HepG2 (cell line): ENCODE results near the gene ZMAT2. TPM values are rescaled to one million over a fixed set of nuclear protein-coding genes. Genes with fewer than 3 reads are reported as not detected.
A peak's percentile ranks its signal among the peaks of the same experiment; 100 is the strongest.

ENCODE experiments used
- AKNA ChIP-seq: sonication (generic); formaldehyde crosslinking; IDR thresholded peaks from 2 replicates; pipeline ENCODE4 v1.4.0; 2020; ENCODE audit warnings: missing genetic modification reagents, borderline replicate concordance
- CREB1 ChIP-seq, 2 experiments: fragments of 450-650 bp in 1 of 2; IDR thresholded peaks; 2 replicates each; pipeline ENCODE4 v1.6.1; 2016 to 2017; ENCODE audit warnings: control low read depth in 1 of 2, mild to moderate bottlenecking in 1 of 2, missing compliant biosample characterization in 1 of 2, missing genetic modification characterization in 1 of 2
- GTF2F1 ChIP-seq: fragments of 150-350 bp; IDR thresholded peaks from 2 replicates; pipeline ENCODE4 v1.6.1; 2014; ENCODE audit warnings: low read length
- GTF3A ChIP-seq: sonication (generic); formaldehyde crosslinking; conservative IDR thresholded peaks from 2 replicates; pipeline ENCODE4 v1.4.0; 2020; ENCODE audit warnings: mild to moderate bottlenecking, missing genetic modification reagents
- KDM1A ChIP-seq: IDR thresholded peaks from 2 replicates; pipeline ENCODE4 v1.6.1; 2016; ENCODE audit warnings: missing compliant biosample characterization
- MEIS1 ChIP-seq: sonication (generic); formaldehyde crosslinking; IDR thresholded peaks from 2 replicates; pipeline ENCODE4 v1.9.0; 2021; ENCODE audit warnings: mild to moderate bottlenecking, missing genetic modification reagents, moderate library complexity, borderline replicate concordance
- SRY ChIP-seq: sonication (generic); formaldehyde crosslinking; IDR thresholded peaks from 2 replicates; pipeline ENCODE4 v1.8.0; 2022; ENCODE audit warnings: mild to moderate bottlenecking, missing genetic modification reagents
- ZMAT3 ChIP-seq: sonication (generic); formaldehyde crosslinking; conservative IDR thresholded peaks from 2 replicates; pipeline ENCODE4 v1.7.0; 2021; ENCODE audit warnings: missing genetic modification reagents
- ZNF12 ChIP-seq: sonication (generic); formaldehyde crosslinking; IDR thresholded peaks from 2 replicates; pipeline ENCODE4 v1.5.0; 2020; ENCODE audit warnings: missing genetic modification reagents
- ZNF317 ChIP-seq: sonication (generic); formaldehyde crosslinking; IDR thresholded peaks from 2 replicates; pipeline ENCODE4 v1.5.0; 2020; ENCODE audit warnings: mild to moderate bottlenecking, missing genetic modification reagents
- ZNF33A ChIP-seq: sonication (generic); formaldehyde crosslinking; IDR thresholded peaks from 2 replicates; pipeline ENCODE4 v1.5.1; 2020; ENCODE audit warnings: missing genetic modification reagents, mild to moderate bottlenecking, moderate library complexity, borderline replicate concordance
- ZNF670 ChIP-seq: sonication (generic); formaldehyde crosslinking; IDR thresholded peaks from 2 replicates; pipeline ENCODE4 v1.8.0; 2022; ENCODE audit warnings: mild to moderate bottlenecking, missing genetic modification reagents, borderline replicate concordance
- ZSCAN21 ChIP-seq: sonication (generic); formaldehyde crosslinking; IDR thresholded peaks from 2 replicates; pipeline ENCODE4 v1.8.0; 2022; ENCODE audit warnings: mild to moderate bottlenecking, missing genetic modification reagents, moderate library complexity, borderline replicate concordance
- polyA plus RNA-seq, 8 experiments: library from polyadenylated mRNA; depleted of rRNA in 3 of 8; stranded (reverse) in 7 of 8; unstranded in 1 of 8; fragments of >200 nt; fragmentation: Illumina TruSeq in 4 of 8; extraction: Trizol in 4 of 8; gene quantifications; 2 replicates each; pipeline versions ENCODE4 v1.2.1 to v1.2.3, GENCODE V29; 2011 to 2016; ENCODE audit warnings: low read depth in 4 of 8, missing spikeins in 1 of 8, mixed read lengths in 1 of 8; ENCODE audit not compliant: insufficient read depth in 1 of 8
- total RNA-seq, 5 experiments: library from RNA; depleted of rRNA; stranded (reverse); fragments of >200 nt; fragmentation: Illumina TruSeq; extraction: Trizol; gene quantifications; 2 replicates each; pipeline ENCODE4 v1.2.3, GENCODE V29; 2016; ENCODE audit warnings: low read depth in 1 of 5
- TF ChIP-seq, protein P1 (sequence below): IDR thresholded peaks from 2 replicates; pipeline ENCODE4 v1.6.1; 2016; ENCODE audit warnings: mild to moderate bottlenecking, missing biosample characterization, missing genetic modification reagents
- TF ChIP-seq, protein P2 (sequence below): sonication (generic); formaldehyde crosslinking; conservative IDR thresholded peaks from 2 replicates; pipeline ENCODE4 v1.4.0; 2020; ENCODE audit warnings: missing genetic modification reagents
- TF ChIP-seq, protein P3 (sequence below): sonication (generic); formaldehyde crosslinking; IDR thresholded peaks from 2 replicates; pipeline ENCODE4 v1.9.0; 2022; ENCODE audit warnings: missing genetic modification reagents, mild to moderate bottlenecking, borderline replicate concordance
- TF ChIP-seq, protein P4 (sequence below): IDR thresholded peaks from 2 replicates; pipeline ENCODE4 v1.6.1; 2012; ENCODE audit warnings: low read depth, low read length, improper control_type of control experiment

The ZMAT2 gene
- total and polyA plus RNA-seq, 2 of the 13 experiments (the other 11 are each of a cell fraction or from before 2014, with no cell fraction given), result 35.4 to 92.8 TPM

GRCh38 chr5:140725799-140726471 lies 25.7 kb downstream of the ZMAT2 start (continued):
- TF ChIP-seq GTF3A (CRISPR knock-in tag), result no peak
- no peak for TF ChIP-seq ZMAT3 (CRISPR knock-in tag)
- TF ChIP-seq, protein P1, sequence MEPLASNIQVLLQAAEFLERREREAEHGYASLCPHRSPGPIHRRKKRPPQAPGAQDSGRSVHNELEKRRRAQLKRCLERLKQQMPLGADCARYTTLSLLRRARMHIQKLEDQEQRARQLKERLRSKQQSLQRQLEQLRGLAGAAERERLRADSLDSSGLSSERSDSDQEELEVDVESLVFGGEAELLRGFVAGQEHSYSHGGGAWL (CRISPR knock-in tag), result no peak
- TF ChIP-seq, protein P2, sequence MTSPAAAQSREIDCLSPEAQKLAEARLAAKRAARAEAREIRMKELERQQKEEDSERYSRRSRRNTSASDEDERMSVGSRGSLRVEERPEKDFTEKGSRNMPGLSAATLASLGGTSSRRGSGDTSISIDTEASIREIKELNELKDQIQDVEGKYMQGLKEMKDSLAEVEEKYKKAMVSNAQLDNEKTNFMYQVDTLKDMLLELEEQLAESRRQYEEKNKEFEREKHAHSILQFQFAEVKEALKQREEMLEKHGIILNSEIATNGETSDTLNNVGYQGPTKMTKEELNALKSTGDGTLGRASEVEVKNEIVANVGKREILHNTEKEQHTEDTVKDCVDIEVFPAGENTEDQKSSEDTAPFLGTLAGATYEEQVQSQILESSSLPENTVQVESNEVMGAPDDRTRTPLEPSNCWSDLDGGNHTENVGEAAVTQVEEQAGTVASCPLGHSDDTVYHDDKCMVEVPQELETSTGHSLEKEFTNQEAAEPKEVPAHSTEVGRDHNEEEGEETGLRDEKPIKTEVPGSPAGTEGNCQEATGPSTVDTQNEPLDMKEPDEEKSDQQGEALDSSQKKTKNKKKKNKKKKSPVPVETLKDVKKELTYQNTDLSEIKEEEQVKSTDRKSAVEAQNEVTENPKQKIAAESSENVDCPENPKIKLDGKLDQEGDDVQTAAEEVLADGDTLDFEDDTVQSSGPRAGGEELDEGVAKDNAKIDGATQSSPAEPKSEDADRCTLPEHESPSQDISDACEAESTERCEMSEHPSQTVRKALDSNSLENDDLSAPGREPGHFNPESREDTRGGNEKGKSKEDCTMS (CRISPR knock-in tag), result 0 out of 2 replicates have a peak, but pooled peaks have one; percentile 42
- TF ChIP-seq, protein P3, sequence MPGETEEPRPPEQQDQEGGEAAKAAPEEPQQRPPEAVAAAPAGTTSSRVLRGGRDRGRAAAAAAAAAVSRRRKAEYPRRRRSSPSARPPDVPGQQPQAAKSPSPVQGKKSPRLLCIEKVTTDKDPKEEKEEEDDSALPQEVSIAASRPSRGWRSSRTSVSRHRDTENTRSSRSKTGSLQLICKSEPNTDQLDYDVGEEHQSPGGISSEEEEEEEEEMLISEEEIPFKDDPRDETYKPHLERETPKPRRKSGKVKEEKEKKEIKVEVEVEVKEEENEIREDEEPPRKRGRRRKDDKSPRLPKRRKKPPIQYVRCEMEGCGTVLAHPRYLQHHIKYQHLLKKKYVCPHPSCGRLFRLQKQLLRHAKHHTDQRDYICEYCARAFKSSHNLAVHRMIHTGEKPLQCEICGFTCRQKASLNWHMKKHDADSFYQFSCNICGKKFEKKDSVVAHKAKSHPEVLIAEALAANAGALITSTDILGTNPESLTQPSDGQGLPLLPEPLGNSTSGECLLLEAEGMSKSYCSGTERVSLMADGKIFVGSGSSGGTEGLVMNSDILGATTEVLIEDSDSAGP (CRISPR knock-in tag), result peak; percentile 44; the same call in 1 of the 2 replicates
- TF ChIP-seq ZNF670 (CRISPR knock-in tag), result 0 out of 2 replicates have a peak, but pooled peaks have one; percentile 53
- no peak for TF ChIP-seq ZNF317
- peak; percentile 48; the same call in 1 of the 2 replicates for TF ChIP-seq ZNF12 (CRISPR knock-in tag)
- no peak for TF ChIP-seq GTF2F1
- TF ChIP-seq, protein P4, sequence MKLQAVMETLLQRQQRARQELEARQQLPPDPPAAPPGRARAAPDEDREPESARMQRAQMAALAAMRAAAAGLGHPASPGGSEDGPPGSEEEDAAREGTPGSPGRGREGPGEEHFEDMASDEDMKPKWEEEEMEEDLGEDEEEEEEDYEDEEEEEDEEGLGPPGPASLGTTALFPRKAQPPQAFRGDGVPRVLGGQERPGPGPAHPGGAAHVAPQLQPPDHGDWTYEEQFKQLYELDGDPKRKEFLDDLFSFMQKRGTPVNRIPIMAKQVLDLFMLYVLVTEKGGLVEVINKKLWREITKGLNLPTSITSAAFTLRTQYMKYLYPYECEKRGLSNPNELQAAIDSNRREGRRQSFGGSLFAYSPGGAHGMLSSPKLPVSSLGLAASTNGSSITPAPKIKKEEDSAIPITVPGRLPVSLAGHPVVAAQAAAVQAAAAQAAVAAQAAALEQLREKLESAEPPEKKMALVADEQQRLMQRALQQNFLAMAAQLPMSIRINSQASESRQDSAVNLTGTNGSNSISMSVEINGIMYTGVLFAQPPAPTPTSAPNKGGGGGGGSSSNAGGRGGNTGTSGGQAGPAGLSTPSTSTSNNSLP, result peak; percentile 63
- TF ChIP-seq ZSCAN21 (CRISPR knock-in tag), result peak; percentile 73; the same call in 1 of the 2 replicates
- TF ChIP-seq AKNA, result peak; percentile 37; the same call in 1 of the 2 replicates
- peak; percentile 97 for TF ChIP-seq CREB1 (IDR thresholded peaks at IDR 0.05)
- TF ChIP-seq CREB1 (CRISPR knock-in tag; IDR thresholded peaks at IDR 0.05), result peak; percentile 96
- TF ChIP-seq SRY (CRISPR knock-in tag), result no peak
- 0 out of 2 replicates have a peak, but pooled peaks have one; percentile 58 for TF ChIP-seq MEIS1
- no peak for TF ChIP-seq KDM1A (CRISPR knock-in tag)
- TF ChIP-seq ZNF33A (CRISPR knock-in tag), result 0 out of 2 replicates have a peak, but pooled peaks have one; percentile 82
